RCC 7860 (cell line): ENCODE measurements around the gene HBA2.
"Not testable (repeated sequence)": the region's sequence is repeated elsewhere in the genome, so short reads cannot be mapped to it uniquely, and the experiment has no call there.

Source experiments
- DNase-seq: peaks from one replicate; pipeline ENCODE4 v3.0.0-alpha.2; 2015; ENCODE audit warnings: low spot score
- FAIRE-seq: peaks from 2 replicates; lab custom pipeline; 2012; peaks lifted over from hg19 to GRCh38; lab: Jason Lieb, UNC

HBA2 gene

DNA sequence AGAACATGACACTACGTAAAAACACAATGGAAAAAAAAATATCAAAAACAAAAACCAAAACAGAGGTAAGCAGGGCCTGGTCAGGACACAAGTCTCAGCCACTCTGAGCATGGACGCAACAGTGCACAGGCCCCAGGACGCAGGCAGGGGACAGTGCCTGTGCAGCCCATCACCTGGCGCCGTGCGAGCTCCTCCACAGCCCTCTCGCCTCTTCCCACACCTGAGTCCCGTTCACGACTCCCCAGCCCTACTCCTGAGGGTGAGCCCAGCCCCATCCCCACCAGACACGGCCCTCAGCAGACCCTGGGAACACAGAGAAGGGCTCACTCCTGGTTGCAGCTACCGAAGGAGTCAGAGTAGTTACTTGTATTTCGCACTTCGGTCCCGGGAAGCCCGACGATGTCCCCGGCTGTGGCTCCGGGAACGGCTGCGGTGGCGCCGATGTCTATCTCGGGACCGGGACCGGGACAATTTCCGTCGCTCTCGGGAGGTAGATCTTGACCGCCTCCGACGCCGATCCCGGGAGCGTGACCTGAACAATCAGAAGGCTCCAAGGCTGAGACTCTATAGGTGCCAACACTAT lies 17.0 kb downstream of the HBA2 start:
- FAIRE-seq (no peak), DNase-seq (no peak)

DNA sequence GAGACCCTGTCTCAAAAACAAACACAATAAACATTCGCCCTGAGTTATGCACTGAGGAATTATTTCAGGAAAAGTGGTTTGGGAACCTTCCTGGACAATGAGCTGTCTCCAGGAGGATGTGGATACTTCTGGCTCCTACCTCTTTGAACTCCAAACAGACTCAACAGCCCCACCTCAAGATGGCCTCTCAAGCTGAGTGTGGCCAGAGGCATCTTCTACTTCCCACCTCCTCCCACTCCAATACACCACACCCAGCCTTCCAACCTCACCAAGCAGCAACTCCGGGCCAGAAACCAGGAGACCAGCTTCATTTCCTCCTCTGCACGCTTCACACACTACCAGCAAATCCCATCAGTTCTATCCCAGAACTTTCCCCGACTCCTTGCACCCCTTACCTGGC lies 19.2 kb downstream of the HBA2 start:
- DNase-seq: no peak
- no peak for FAIRE-seq

DNA sequence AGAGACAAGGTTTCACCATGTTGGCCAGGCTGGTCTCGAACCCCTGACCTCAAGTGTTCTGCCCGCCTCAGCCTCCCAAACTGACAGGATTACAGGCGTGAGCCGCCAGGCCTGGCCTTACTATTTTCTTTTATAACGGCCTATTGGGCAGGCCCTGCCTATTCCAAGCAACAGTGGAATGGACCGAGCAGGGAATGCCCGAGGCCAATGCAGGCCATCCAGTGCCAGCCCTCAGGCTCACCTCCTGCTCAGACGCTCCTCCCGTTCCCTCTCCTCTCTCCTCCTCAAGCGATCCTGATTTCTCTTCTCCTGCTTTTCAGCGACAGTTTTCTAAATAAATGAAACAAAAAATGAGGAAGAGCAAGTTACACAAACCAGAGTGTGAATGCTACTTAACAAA lies 20.0 kb downstream of the HBA2 start:
- DNase-seq (no peak), FAIRE-seq (no peak)

DNA sequence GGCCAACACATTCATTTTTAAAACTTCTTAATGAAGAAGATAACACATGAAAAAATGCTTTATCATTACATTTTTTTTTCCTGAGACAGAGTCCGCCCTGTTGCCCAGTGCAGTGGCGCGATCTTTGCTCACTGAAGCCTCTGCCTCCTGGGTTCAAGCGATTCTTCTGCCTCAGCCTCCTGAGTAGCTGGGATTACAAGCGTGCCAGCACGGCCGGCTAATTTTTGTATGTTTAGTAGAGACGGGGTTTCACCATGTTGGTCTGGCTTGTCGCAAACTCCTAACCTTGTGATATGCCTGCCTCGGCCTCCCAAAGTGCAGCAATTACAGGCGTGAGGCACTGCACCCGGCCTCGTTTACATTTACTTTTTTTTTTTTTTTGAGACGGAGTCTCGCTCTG lies 20.8 kb downstream of the HBA2 start:
- DNase-seq (no peak), FAIRE-seq (no peak)

DNA sequence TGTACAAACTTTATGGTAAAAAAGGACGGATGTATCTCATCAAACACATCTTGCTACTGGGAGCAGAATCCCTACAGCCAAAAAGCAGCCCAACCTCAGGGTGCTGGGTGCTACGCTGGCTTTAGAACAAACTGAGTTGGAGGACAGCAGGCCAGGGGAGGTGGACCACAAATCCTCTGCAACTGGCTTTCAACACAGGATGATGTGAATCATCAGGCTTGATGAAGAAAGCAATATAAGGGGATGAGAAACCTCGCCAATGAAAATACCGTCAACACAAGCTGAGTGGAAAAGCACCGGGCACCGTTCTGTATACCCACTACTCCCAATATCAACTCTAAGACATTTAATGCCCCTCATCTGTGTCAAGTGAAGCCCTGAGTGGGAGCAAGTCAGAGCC lies 21.8 kb downstream of the HBA2 start:
- no peak for DNase-seq
- FAIRE-seq: no peak

DNA sequence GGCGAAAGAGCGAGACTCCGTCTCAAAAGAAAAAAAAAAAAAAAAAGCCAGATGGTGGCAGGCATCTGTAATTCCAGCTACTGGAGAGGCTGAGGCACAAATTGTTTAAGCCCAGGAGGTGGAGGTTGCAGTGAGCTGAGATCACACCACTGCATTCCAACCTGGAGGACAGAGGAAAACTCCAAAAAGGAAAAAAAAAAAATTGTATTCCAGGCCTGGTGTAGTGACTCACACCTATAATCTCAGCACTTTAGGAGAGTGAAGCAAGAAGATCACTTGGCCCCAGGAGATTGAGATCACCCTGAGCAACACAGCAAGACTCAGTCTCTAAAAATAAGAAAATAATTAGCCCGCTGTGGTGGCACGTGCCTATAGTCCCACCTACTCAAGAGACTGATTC lies 27.7 kb downstream of the HBA2 start:
- DNase-seq (peak; percentile 50), FAIRE-seq (no peak)

DNA sequence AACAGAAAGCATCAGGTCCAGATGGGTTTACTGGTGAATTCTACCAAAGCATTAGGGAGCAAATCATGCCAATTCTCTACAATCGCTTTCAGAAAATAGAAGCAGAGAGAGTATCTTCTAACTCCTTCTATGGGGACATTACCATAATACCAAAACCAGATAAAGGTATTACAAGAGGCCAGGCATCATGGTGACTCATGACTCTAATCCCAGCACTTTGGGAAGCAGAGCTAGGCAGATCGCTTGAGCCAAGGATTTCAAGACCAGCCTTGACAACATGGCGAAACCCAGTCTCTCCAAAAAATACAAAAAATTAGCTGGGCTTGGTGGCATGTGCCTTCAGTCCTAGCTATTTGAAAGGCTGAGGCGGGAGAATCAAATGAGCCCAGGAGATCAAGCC lies 30.6 kb downstream of the HBA2 start:
- FAIRE-seq (no peak), DNase-seq (no peak)

DNA sequence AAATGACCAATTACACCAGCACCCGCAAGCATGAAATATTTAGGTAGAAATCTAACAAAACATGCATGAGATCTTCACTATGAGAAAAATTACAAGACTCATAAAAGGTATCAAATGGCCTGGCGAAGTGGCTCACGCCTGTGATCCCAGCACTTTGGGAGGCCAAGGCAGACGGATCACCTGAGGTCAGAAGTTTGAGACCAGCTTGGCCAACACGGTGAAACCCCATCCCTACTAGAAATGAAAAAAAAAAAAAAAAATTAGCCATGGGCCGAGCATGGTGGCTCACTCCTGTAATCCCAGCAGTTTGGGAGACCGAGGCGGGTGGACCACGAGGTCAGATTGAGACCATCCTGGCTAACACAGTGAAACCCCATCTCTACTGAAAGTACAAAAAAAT lies 31.4 kb downstream of the HBA2 start:
- DNase-seq, FAIRE-seq: not testable (repeated sequence)

DNA sequence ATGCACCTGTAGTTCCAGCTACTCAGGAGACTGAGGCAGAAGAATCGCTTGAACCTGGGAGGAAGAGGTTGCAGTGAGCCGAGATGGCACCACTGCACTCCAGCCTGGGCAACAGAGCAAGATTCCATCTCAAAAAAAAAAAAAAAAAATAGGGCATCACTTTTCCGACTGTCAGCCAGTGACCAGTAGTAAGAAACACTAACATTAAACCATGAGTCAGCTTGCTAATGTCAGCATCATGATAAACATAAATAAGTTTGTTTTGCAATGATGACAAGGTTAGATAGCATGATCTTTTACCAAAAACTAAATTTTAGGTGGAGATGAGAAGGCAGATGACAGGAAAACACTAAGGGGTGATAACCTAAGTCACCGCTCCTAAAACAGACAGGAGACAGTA lies 36.7 kb downstream of the HBA2 start:
- FAIRE-seq, DNase-seq: not testable (repeated sequence)

DNA sequence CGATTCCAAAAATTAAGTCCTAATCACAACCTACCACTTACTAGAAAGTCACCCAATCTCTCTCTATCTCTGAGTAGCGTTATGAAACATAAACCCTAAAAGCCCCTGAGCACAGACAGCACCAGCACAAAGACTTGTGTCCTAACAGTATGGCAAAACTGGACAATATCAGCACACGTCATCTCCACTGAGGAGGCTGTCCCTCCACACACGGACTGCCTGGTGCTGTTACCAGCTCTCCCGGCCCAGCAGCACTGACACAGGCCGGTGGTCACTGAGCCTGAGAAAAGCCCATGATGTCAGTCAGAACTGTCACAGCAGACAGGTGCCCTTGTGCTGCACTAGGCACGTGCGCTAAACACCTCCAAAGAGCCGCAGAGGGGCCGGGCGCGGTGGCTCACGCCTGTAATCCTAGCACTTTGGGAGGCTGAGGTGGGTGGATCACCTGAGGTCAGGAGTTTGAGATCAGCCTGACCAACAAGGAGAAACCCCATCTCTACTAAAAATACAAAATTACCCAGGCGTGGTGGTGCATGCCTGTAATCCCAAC lies 39.0 kb downstream of the HBA2 start:
- not testable (repeated sequence) for FAIRE-seq

DNA sequence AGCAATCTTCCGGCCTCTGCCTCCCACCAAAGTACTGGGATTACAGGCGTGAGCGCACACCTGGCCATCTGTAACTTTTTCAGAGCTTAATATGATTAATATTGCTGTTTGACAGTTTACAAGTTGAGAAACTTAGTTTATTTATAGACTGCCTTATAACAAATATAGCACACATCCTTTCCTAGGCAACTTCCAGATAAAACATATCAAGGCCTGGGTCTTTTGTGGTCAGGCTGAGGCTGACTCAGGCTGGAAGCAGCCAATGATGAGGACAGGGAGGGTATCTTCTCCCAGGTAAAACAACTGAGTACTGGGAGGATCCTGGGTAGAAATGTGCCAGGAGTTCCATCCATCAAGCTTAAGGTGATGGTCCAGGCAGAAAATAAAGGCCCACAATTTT lies 40.3 kb downstream of the HBA2 start:
- no peak for FAIRE-seq
- no peak for DNase-seq

More for the DNA sequence above, 39.0 kb downstream of the HBA2 start:
- not testable (repeated sequence) for DNase-seq

DNA sequence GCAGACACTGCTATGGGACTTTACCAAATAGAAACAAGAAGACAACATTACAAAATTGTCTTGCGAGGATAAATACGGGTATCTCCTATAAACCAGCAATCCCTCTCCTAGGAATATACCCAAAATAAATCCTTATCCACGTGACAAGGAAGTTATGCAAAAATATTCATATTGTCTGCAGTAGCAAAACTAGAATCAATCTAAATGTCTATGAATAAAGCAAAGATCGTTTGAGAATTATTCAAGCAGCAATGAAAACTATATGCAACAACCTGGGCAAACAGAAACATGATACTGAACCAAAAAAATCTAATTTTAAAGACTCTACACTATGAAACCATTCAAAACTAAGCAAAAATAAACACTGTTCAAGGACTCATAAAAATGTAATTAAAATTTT lies 47.3 kb downstream of the HBA2 start:
- FAIRE-seq (no peak), DNase-seq (no peak)
